GM21576 (cell line): ENCODE data around the gene HNRNPC.
A peak's percentile ranks its signal among the peaks of the same experiment; 100 is the strongest.
"Not testable (repeated sequence)": the region's sequence is repeated elsewhere in the genome, so short reads cannot be mapped to it uniquely, and the experiment has no call there.

ENCODE experiments used
- ATAC-seq: cut with Tn5 transposase; IDR thresholded peaks from one replicate; pipeline ENCODE4 v1.9.1; 2021; ENCODE audit warnings: mild to moderate bottlenecking, moderate library complexity; ENCODE audit not compliant: unreplicated experiment

Gene HNRNPC

DNA sequence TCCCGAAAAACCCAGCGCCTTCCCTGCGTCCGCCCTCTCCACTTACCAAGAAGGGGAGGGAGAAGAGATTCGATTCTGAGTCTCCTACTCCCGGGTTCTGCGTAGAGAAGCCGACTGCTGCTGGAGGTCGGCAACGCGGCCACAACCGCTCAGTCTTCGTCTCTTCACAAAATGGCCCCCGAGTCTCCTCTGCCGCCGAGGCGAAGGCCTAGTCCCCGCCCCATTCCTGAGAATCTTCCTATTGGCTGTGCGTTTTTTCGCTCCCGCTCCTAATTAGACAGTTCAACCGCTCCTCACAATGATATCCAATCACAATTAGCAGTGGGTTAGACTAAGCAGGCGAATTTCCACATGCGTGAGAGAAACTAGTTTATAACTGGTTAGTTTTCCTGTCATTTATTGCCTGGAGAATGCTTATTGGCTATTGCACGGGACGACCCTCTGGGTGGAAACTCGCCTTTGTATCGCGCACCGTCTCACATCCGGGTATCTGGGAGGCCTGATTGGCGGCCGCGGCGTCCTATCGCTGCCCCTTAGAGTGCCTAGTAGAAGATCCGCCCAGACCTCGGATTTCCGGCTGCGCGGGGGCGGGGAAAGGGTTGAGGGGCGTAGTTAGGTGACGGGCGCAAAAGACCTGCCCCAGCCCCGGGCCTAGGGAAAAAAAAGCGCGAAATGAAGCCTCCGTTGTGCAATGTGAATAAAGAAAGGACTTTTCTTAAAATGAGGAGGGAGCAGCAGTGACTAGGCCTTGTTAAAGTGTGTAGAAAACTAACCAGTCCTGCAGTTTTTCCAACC, at the start of gene HNRNPC:
TSS of gene HNRNPC (minus strand) at position 191 of the 795 bp plus-strand sequence. CDS start 35,249 bp downstream, outside the sequence.
- peak; percentile 91 for ATAC-seq

DNA sequence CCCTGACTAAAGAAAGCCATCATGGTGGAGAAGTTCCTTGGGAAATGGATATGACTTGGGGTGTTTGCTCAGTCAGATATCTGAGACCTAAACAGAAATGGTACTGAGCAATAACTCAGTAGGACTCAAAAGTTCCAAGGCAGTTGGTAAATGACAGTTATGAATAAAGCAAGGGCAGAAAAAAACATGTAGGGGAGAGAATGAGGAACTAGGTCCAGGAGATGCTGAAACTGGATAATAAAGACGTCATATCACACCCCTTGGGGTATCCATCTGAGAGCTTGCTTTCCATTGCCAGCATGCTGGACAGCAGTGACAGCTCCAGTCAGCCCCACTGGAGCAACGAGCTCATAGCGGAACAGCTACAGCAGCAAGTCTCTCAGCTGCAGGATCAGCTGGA, 48.2 kb upstream of the HNRNPC start:
- ATAC-seq: no peak

DNA sequence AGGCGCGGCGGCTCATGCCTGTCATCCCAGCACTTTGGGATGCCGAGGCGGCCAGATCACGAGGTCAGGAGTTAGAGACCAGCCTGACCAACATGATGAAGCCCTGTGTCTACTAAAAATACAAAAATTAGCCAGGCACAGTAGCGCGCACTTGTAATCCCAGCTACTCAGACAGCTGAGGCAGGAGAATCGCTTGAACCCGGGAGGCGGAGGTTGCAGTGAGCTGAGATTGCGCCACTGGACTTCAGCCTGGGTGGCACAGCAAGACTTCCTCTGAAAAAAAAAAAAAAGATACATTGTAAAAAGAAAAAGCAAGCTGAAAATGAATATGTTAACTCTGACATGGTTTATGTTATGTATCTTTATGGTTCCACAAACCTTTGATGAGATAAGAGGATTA, 44.3 kb upstream of the HNRNPC start:
- no peak for ATAC-seq

DNA sequence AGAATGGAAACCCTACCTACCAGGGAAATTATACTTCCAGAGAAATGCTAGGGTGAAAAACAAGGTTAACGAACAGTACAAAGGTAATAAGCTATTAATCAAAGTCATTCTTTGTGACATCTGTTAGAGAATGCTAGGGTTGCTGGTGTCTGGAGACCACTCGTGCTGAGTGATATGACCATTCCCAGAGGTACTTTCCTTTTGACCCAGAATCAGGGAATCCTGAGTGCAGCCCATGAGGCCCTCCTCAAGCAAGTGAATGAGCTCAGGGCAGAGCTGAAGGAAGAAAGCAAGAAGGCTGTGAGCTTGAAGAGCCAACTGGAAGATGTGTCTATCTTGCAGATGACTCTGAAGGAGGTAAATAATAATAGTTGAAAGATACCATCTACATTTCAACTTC, 42.4 kb upstream of the HNRNPC start:
- ATAC-seq: no peak

DNA sequence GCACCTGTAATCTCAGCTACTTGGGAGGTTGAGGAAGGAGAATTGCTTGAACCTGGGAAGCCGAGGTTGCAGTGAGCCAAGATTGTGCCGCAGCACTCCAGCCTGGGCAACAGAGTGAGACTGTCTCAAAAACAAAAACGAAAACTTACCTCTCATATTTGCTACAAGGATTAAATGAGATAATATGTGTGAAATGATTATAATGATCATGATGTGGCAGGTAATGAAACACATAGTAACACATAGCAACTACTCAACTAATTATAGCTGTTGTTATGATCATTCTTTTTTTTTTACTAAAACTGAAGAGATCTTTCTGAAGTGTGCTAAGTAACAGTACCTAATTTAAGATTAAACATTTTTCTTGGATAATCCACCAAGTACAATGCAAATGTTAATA, 40.7 kb upstream of the HNRNPC start:
- no peak for ATAC-seq

DNA sequence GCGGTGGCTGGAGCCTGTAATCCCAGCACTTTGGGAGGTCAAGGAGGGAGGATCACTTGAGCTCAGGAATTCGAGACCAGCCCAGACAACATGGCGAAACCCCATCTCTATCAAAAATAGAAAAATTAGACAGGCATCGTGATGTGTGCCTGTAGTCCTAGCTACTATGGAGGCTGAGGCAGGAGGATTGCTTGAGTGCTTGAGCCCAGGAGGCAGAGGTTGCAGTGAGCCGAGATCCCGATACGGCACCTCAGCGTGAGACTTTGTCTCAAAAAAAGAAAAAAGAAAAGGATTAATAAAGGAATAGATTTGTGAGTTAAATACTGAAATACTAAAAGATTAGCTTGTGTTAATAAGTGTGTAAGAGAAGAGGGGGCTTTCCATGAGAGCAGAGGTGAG, 40.0 kb upstream of the HNRNPC start:
- no peak for ATAC-seq

DNA sequence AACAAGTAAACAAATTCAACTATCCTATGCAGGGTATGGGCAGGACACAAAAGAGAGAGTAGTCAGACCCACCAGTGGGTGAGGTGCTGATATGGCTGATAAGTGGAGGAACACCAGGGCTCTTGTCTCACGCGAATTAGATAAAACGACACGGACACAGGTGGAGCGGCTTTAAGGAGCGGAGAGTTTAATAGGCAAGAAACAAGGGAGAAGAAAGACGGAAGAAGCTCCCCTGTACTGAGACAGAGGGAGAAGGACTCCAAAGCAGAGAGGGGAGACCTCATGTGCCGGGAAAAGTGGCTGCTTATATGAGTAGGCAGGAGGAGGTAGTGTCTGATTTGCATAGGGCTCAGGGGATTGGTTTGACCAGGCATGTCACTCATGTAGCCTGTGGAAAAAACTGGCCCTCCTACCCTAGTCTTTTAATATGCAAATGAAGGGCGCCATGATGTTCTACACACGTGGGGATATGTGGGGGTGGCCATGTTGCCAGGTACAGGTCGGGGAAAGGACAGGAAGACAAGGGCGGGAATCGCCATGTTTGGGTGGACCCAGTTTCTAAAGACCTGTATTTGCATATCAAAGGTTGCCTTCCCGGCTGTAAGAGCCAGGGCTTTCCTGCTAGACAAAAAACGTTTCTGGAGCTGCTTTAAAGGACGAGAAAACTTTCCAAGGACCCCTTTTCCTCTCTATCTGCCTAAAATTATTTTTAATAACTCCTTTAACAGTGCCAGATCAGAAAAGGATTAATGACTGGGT, 39.4 kb upstream of the HNRNPC start:
- ATAC-seq: peak; percentile 81

DNA sequence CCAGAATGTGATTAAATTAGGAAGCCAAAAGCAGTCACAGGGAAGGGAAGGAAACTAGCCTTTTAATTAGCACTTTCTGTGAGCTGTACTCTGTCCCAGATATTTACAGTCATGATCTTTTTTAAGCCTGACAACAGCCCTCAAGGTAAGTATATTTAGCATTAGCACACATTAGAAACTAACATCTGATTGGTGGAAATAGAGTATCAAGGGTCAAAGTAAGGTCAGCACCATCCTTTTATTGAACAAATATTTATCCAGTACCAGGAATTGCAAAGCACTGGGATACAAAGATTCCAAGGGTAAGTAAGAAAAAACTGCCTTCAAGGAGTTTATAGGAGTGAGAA, 38.9 kb upstream of the HNRNPC start:
- ATAC-seq: peak; percentile 15

DNA sequence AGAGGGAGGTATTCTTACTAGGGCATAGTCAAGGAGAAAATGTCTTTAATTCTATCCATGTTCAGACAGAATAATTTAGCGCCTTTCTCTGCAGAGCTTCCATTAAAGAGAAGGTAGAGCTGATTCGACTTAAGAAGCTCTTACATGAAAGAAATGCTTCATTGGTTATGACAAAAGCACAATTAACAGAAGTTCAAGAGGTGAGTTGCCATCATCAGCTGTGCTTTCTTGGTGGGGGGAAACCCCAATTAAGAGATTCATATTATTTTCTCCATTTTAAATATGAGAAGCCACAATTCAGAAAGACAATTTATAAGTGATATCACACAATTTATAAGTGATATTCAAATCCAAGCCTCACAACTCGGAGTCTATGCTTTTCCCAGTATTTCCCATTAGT, 38.4 kb upstream of the HNRNPC start:
- no peak for ATAC-seq

DNA sequence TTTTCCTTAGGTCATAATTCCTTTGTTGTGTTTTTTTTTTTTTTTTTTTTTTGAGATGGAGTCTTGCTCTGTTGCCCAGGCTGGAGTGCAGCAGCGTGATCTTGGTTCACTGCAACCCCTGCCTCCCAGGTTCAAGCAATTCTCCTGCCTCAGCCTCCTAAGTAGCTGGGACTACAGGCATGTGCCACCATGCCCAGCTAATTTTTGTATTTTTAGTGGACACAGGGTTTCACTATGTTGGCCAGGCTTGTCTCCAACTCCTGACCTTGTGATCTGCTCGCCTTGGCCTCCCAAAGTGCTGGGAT, 33.5 kb upstream of the HNRNPC start:
- not testable (repeated sequence) for ATAC-seq

DNA sequence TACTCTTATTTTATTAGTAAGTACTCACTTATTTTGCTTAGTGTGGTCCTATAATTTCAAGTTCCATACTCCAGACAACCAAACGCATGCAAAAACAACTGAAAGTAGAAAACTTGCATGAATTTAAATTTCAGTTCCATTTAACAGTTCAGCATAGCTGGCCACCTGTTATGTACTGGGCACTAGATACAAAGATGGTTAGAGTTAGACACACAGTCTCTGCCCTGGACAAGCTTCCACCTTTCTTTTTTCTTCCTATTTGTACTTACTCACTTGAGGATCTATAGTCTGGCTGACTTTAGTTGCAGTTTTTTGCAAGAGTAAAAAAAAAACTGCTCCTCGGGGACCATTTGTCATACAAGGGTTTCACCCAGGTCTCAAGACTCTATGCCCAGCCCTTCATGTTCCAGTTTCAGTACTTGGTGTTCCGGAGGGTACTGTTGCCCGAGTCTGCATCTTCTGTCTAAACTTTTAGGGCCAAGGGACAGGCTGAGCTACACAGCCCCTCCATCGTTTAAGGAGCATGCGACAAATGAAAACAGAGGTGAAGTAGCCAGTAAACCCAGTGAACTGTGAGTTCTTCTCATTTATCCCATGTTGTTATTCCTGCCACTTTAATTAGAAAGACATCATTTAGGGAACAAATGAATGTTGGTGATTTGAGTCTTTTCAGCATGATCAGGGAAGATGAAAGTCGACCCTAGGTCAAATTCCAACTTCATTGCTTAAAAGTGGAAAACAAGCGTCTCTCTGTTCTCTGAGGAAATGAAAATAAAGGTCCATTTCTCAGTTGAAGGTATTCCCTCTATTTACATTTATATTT, 33.0 kb upstream of the HNRNPC start:
- ATAC-seq: no peak

DNA sequence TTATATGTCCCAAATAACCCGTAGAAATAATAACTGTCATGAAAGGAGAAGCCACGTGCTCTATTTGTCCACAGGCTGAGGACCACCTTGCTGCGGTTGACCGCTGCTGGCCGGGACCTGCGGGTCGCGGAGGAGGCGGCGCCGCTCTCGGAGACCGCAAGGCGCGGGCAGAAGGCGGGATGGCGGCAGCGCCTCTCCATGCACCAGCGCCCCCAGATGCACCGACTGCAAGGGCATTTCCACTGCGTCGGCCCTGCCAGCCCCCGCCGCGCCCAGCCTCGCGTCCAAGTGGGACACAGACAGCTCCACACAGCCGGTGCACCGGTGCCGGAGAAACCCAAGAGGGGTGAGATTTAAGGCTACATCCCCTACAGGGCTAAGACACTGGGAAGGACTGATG, 31.6 kb upstream of the HNRNPC start:
- no peak for ATAC-seq

DNA sequence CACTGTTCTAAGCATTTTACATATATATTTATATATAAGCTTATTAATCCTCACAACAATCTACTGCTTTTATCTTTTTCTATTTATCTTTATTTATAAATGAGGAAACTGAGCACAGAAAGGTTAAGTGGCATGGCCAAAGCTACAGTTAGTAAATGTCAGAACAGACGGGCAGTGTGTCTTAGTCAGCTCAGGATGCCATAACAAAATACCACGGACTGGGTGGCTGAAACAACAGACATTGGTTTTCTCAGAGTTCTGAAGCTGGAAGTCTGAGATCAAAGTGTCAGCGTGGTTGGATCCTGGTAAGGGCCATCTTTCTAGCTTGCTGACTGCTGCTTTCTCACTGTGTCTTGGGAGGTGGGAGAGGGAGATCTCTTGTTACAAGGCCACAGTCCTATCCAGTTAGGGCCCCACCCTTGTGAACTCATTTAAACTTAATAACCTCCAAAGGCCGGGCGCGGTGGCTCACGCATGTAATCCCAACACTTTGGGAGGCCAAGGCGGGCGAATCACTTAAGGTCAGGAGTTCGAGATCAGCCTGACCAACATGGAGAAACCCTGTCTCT, 30.4 kb upstream of the HNRNPC start:
- no peak for ATAC-seq

DNA sequence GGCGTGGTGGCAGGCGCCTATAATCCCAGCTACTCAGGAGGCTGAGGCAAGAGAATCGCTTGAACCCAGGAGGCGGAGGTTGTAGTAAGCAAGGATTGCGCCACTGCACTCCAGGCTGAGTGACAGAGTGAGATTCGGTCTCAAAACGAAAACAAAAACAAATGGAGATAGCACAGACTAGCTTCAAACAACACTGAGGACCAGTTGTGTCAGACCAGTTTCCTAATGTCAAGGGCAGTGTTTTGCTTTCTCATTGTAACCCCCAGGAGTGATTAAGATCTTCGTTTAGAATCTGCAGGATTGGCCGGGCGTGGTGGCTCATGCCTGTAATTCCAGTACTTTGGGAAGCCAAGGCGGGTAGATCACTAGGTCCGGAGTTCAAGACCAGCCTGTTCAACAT, 29.1 kb upstream of the HNRNPC start:
- no peak for ATAC-seq

DNA sequence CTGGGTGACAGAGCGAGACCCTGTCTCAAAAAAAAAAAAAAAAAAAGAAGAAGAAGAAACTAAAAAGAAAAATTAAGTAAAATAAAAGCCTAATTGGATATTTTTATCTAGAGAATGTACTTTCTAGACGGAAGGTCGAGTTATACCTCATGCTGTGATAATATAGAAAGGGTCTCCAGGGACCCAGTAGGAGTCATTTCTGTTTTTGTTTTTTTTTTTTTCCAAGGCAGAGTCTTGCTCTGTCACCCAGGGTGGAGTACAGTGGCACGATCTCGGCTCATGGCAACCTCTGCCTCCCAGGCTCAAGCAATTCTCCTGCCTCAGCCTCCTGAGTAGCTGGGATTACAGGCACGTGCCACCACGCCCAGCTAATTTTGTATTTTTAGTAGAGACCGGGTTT, 24.8 kb upstream of the HNRNPC start:
- not testable (repeated sequence) for ATAC-seq

DNA sequence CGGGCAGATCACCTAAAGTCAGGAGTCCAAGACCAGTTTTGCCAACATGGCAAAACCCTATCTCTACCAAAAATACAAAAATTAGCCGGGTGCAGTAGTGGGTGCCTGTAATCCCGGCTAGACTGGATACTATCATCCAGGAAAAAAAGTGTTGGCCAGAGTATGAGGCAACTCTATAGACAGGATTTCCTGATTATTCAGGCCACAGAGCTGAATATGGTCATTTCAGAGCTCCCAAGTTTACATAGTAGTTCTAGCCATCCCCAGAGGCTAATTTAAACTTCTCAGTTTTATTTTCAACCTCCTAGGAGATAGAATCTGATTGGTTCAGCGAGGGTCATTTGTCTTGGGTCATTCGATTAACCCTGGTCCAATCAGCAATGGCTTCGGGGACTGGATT, 17.9 kb upstream of the HNRNPC start:
- no peak for ATAC-seq

DNA sequence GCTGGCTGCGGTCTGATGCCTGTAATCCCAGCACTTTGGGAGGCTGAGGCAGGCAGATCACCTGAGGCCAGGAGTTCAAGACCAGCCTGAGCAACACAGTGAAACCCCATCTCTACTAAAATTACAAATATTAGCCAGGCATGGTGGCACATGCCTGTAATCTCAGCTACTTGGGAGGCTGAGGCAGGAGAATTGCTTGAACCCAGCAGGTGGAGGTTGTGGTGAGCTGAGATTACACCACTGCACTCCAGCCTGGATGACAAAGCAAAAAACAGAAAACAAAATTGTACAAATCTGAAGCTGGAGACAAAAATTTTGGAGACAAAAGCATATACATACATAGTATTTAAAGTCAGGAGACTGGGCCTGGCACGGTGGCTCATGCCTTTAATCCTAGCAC, 17.3 kb upstream of the HNRNPC start:
- ATAC-seq: not testable (repeated sequence)

DNA sequence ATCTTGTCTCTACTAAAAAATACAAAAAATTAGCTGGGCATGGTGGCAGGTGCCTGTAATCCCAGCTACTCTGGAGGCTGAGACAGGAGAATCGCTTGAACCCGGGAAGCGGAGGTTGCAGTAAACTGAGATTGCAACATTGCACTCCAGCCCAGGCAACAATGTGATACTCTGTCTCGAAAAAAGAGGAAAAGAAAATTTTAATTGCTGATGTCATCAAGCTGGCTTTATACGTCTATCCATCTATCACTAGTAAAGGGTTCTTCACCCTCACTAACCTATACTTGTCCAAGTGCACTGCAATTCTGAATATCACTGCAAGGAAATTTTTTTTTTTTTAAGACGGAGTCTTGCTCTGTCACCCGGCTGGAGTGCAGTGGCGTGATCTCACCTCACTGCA, 12.7 kb upstream of the HNRNPC start:
- ATAC-seq: not testable (repeated sequence)

DNA sequence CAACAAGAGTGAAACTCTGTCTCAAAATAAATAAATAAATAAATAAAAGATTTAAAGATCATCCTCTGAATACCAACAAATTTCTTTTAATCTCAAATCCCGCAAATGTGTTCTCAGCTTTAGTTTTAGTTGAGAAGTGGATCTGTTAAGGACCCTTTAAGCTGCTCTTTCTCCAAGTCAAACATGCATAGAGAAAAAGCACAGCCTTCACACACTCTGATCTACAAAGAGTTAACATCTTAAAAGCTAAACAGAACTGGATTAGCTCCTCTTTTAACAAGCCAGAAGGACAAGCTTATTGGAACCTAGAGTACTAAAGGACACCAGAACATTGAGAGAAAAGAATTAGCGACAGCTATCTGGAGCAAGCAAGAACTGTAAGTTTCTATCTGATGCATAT, 10.5 kb upstream of the HNRNPC start, which contains the start of gene RPGRIP1:
TSS of gene RPGRIP1 (plus strand) at position 301 of the 400 bp plus-strand sequence. CDS start 7,894 bp downstream, outside the sequence.
- ATAC-seq: no peak

DNA sequence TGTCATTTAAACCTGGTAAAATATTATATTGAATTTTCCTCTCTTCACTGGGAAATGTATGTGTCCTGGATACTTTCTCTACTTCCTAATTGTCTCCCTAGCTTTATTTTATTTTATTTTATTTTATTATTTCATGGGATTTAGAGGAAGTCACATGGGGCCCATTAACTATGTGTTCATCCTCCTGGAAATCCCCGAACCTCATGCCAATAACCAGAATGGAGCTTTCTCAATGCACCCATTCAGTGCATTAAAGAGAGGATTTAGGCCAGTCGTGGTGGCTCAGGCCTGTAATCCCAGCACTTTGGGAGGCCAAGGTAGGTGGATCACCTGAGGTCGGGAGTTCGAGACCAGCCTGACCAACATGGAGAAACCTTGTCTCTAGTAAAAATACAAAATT, 9.4 kb upstream of the HNRNPC start:
- ATAC-seq: no peak

DNA sequence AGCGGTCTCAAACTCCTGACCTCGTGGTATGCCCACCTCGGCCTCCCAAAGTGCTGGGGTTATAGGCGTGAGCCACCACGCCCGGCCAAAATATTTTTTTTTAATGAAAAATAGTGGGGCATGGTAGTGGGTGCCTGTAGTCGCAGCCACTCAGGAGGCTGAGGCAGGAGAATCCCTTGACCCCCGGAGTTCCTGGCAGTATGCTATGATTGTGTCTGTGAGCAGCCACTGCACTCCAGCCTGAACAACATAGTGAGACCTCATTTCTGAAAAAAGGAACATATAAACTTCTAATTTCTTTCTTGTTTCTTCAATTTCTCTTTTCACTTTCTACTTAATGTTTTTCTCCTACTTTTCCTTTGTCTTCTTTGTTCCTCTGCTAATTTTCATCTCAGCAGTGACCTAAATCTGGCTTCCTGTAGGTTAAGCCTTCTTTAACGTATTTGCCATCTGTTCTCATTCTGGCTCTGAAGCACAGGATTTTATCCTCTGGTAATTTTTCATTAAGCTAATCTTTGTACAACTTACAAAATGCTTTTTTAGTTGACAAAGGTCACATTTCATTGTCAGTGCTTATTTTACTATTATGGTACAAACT, 6.1 kb upstream of the HNRNPC start:
- ATAC-seq: no peak
